IMR-90 (cell line): Measurements from ENCODE around the gene STAT1. TPM values are rescaled to one million over a fixed set of nuclear protein-coding genes. Genes with fewer than 3 reads are reported as not detected.

Source experiments
- ATAC-seq: fragments of 200-7000 bp; cut with Tn5 transposase; 2 replicates; pipeline ENCODE4 v1.9.1; 2020; ENCODE audit warnings: low read depth, mild to moderate bottlenecking, moderate library complexity
- BruUV-seq: library from RNA; stranded (reverse); fragments of 400-500 nt; replicated peaks from 2 replicates; lab custom pipeline; 2021; lab: Mats Ljungman, UMichigan
- CTCF ChIA-PET: fragments of 300-600 bp; formaldehyde crosslinking; extraction: SDS; loops from one replicate; lab custom pipeline; 2021; ENCODE audit warnings: antibody characterized with exemption; lab: Yijun Ruan, JAX
- POLR2A ChIA-PET: fragments of 300-600 bp; sonication (Branson Sonifier 250); formaldehyde crosslinking; loops from one replicate; lab custom pipeline; 2022; ENCODE audit warnings: antibody characterized with exemption; ENCODE audit not compliant: unreplicated experiment; lab: Charles Lee
- DNase-seq: peaks from one replicate; pipeline ENCODE4 v3.0.0; 2013
- H2AFZ ChIP-seq: replicated peaks from 2 replicates; pipeline ENCODE3; 2013; ENCODE audit warnings: low read length, mild to moderate bottlenecking; ENCODE audit not compliant: poor library complexity
- H2AK5ac ChIP-seq: 2 replicates; pipeline ENCODE4 v1.6.1; 2013; ENCODE audit warnings: low read depth, low read length, inconsistent platforms
- H2AK9ac ChIP-seq: replicated peaks from 2 replicates; pipeline ENCODE3; 2013; ENCODE audit warnings: mild to moderate bottlenecking, low read depth, low read length, moderate library complexity; ENCODE audit not compliant: poor library complexity
- H2BK120ac ChIP-seq: 2 replicates; pipeline ENCODE4 v1.6.1; 2013; ENCODE audit warnings: low read depth, low read length, inconsistent platforms
- H2BK15ac ChIP-seq: 3 replicates; pipeline ENCODE4 v1.6.1; 2013; ENCODE audit warnings: low read depth, low read length, inconsistent platforms
- H2BK20ac ChIP-seq: 2 replicates; pipeline ENCODE4 v1.6.1; 2013; ENCODE audit warnings: low read depth, mild to moderate bottlenecking, inconsistent platforms, low read length, moderate library complexity
- H2BK5ac ChIP-seq: 2 replicates; pipeline ENCODE4 v1.6.1; 2013; ENCODE audit warnings: mild to moderate bottlenecking, low read depth, low read length, inconsistent platforms; ENCODE audit not compliant: poor library complexity, severe bottlenecking
- H3K14ac ChIP-seq: replicated peaks from 2 replicates; pipeline ENCODE4 v1.6.1; 2013; ENCODE audit warnings: low read depth, low read length, inconsistent platforms
- H3K18ac ChIP-seq: 2 replicates; pipeline ENCODE4 v1.6.1; 2013; ENCODE audit warnings: low read depth, low read length, control low read depth
- H3K23ac ChIP-seq: 2 replicates; pipeline ENCODE4 v1.6.1; 2013; ENCODE audit warnings: low read depth, low read length, inconsistent platforms
- H3K27ac ChIP-seq: 2 replicates; pipeline ENCODE4 v1.5.1; 2013; ENCODE audit warnings: mild to moderate bottlenecking, control low read depth, low read length; ENCODE audit not compliant: insufficient read depth
- H3K27me3 ChIP-seq: 2 replicates; pipeline ENCODE4 v1.6.1; 2013; ENCODE audit warnings: low read length; ENCODE audit not compliant: control insufficient read depth, insufficient read depth
- H3K36me3 ChIP-seq: 2 replicates; pipeline ENCODE4 v1.6.1; 2013; ENCODE audit warnings: low read length, mixed read lengths; ENCODE audit not compliant: control insufficient read depth, insufficient read depth
- H3K4ac ChIP-seq: 2 replicates; pipeline ENCODE4 v1.6.1; 2013; ENCODE audit warnings: low read depth, low read length, inconsistent platforms
- H3K4me1 ChIP-seq: 2 replicates; pipeline ENCODE4 v1.6.1; 2013; ENCODE audit warnings: low read length, mixed read lengths; ENCODE audit not compliant: control insufficient read depth, insufficient read depth
- H3K4me2 ChIP-seq: 2 replicates; pipeline ENCODE4 v1.6.1; 2013; ENCODE audit warnings: low read depth, mild to moderate bottlenecking, control low read depth, low read length, moderate library complexity
- H3K4me3 ChIP-seq: 2 replicates; pipeline ENCODE4 v1.5.1; 2013; ENCODE audit warnings: low read depth, mild to moderate bottlenecking, control low read depth, low read length, moderate library complexity; ENCODE audit not compliant: insufficient read depth
- H3K56ac ChIP-seq: 2 replicates; pipeline ENCODE4 v1.6.1; 2013; ENCODE audit warnings: low read length, inconsistent platforms; ENCODE audit not compliant: insufficient read depth; ENCODE audit errors: extremely low read depth
- H3K79me1 ChIP-seq, 2 experiments: 2 replicates each; pipeline ENCODE4 v1.6.1; 2013; ENCODE audit warnings: low read length in 2 of 2, inconsistent platforms in 1 of 2, low read depth in 1 of 2
- H3K9ac ChIP-seq: 2 replicates; pipeline ENCODE4 v1.6.1; 2013; ENCODE audit warnings: low read depth, low read length, control low read depth
- H3K9me1 ChIP-seq: 2 replicates; pipeline ENCODE4 v1.6.1; 2013; ENCODE audit warnings: low read length, inconsistent platforms; ENCODE audit not compliant: insufficient read depth
- H3K9me3 ChIP-seq: 2 replicates; pipeline ENCODE4 v1.6.1; 2013; ENCODE audit warnings: low read length; ENCODE audit not compliant: control insufficient read depth, insufficient read depth
- H4K20me1 ChIP-seq: 2 replicates; pipeline ENCODE4 v1.6.1; 2013; ENCODE audit warnings: low read length, inconsistent platforms; ENCODE audit not compliant: insufficient read depth
- H4K5ac ChIP-seq: 2 replicates; pipeline ENCODE4 v1.6.1; 2013; ENCODE audit warnings: mild to moderate bottlenecking, low read depth, low read length, control low read depth
- H4K8ac ChIP-seq, 2 experiments: 2 replicates each; pipeline ENCODE4 v1.6.1; 2013; ENCODE audit warnings: low read depth in 2 of 2, low read length in 2 of 2, control low read depth in 1 of 2, inconsistent platforms in 1 of 2
- H4K91ac ChIP-seq: 2 replicates; pipeline ENCODE4 v1.6.1; 2013; ENCODE audit warnings: low read depth, low read length, inconsistent platforms; ENCODE audit not compliant: insufficient read depth
- FOS ChIP-seq: fragments of 150-350 bp; IDR thresholded peaks from 2 replicates; pipeline ENCODE4 v1.6.1; 2016; ENCODE audit warnings: low read depth, low read length
- MAFK ChIP-seq: IDR thresholded peaks from 2 replicates; pipeline ENCODE4 v1.6.1; 2012; ENCODE audit warnings: low read depth, low read length, improper control_type of control experiment
- NFE2L2 ChIP-seq: fragments of 150-350 bp; IDR thresholded peaks from 2 replicates; pipeline ENCODE4 v1.6.1; 2016; ENCODE audit warnings: low read depth, mild to moderate bottlenecking, low read length
- RCOR1 ChIP-seq: IDR thresholded peaks from 2 replicates; pipeline ENCODE4 v1.6.1; 2012; ENCODE audit warnings: mild to moderate bottlenecking, low read length, improper control_type of control experiment; ENCODE audit not compliant: insufficient replicate concordance
- RFX5 ChIP-seq: IDR thresholded peaks from 2 replicates; pipeline ENCODE4 v1.8.0; 2012; ENCODE audit warnings: low read depth, mild to moderate bottlenecking, low read length, moderate library complexity
- SMC3 ChIP-seq: fragments of 150-350 bp; IDR thresholded peaks from 2 replicates; pipeline ENCODE4 v1.6.1; 2016; ENCODE audit warnings: low read depth, mild to moderate bottlenecking, antibody characterized with exemption, low read length, moderate library complexity
- WGBS, 2 experiments: methylation state at CpG; one replicate each; pipeline versions ENCODE4 v1.1.5 to v1.1.7; 2013; ENCODE audit warnings: missing lambda C conversion rate in 2 of 2; ENCODE audit not compliant: insufficient read length in 1 of 2; ENCODE audit errors: extremely low coverage in 2 of 2; 5-methylcytosine and 5-hydroxymethylcytosine counted together
- dilution Hi-C: fragments of 300-500 bp; cut with HindIII; formaldehyde crosslinking; loops from one replicate; pipeline ENCODE4 v1.14.3; 2018; ENCODE audit warnings: low sequenced_read_pairs; ENCODE audit not compliant: unreplicated experiment
- in situ Hi-C: fragments of 300-500 bp; cut with MboI; formaldehyde crosslinking; loops from 3 replicates; pipeline ENCODE4 v1.14.3; 2019; ENCODE audit warnings: low sequenced_read_pairs, inconsistent platforms, mixed read lengths
- intact Hi-C: fragments of 100-400 bp; cut with micrococcal nuclease; formaldehyde crosslinking; loops from 2 replicates; pipeline ENCODE4 v1.10.0; 2022
- polyA plus RNA-seq, 3 experiments: library from polyadenylated mRNA; depleted of rRNA; stranded (reverse); fragments of >200 nt; gene quantifications; 2 replicates each; pipeline ENCODE4 v1.2.3, GENCODE V29; 2012; ENCODE audit warnings: low replicate concordance in 1 of 3
- total RNA-seq: library from RNA; depleted of rRNA; stranded (reverse); fragments of >200 nt; gene quantifications from 2 replicates; pipeline ENCODE4 v1.2.3, GENCODE V29; 2012
- TF ChIP-seq, protein P1 (sequence below): conservative IDR thresholded peaks from 2 replicates; pipeline ENCODE4 v1.5.1; 2012; ENCODE audit warnings: mild to moderate bottlenecking, low read depth, low read length, improper control_type of control experiment

The STAT1 gene
- total and polyA plus RNA-seq, 2 of the 4 experiments (the other 2 are of a cell fraction) = 43.2 to 67.9 TPM

DNA sequence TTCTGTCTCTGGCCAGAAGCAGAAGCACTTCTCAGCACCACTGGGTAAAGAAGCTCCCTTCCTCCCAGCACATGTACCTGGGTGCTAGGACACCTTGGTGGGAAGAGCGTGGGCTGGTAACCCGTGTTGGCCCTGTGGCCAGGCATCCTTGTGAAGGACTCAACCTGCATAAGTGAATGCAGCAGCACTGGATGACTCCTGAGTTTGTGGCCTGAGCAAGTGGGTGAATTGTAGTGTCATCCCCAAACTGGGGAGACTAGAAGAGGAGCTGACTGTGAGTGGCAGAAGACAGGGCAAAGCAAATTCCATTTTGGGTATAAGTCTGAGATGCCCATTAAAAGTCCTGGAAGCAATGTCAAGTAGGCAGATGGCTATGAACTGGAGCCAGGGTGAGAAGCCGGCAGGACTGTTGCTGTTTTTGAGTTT lies 63.4 kb downstream of the STAT1 start:
- no peaks in the 10 kb centered on the region for H3K27me3 ChIP-seq
- H4K91ac ChIP-seq = no peak overlapping the region; the same call in 1 of the 2 replicates
- TF ChIP-seq FOS = no peak
- no peak for TF ChIP-seq RCOR1
- no peak for TF ChIP-seq SMC3
- no peak for TF ChIP-seq NFE2L2
- TF ChIP-seq, protein P1, sequence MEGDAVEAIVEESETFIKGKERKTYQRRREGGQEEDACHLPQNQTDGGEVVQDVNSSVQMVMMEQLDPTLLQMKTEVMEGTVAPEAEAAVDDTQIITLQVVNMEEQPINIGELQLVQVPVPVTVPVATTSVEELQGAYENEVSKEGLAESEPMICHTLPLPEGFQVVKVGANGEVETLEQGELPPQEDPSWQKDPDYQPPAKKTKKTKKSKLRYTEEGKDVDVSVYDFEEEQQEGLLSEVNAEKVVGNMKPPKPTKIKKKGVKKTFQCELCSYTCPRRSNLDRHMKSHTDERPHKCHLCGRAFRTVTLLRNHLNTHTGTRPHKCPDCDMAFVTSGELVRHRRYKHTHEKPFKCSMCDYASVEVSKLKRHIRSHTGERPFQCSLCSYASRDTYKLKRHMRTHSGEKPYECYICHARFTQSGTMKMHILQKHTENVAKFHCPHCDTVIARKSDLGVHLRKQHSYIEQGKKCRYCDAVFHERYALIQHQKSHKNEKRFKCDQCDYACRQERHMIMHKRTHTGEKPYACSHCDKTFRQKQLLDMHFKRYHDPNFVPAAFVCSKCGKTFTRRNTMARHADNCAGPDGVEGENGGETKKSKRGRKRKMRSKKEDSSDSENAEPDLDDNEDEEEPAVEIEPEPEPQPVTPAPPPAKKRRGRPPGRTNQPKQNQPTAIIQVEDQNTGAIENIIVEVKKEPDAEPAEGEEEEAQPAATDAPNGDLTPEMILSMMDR = no peak
- no peak for TF ChIP-seq MAFK
- no peak for TF ChIP-seq RFX5
- intact Hi-C loops (no loop called here), in situ Hi-C loops (loop anchor here (10.0 kb wide), 1 partner anchor 166 kb away; no protein-coding TSS in a partner anchor), dilution Hi-C loops (no loop called here)
- H3K4ac ChIP-seq = no peak overlapping the region
- H3K4me1 ChIP-seq = peaks cover 4% of the 10 kb centered on the region
- H3K23ac ChIP-seq = no peak overlapping the region
- no peak overlapping the region for H3K14ac ChIP-seq
- H4K5ac ChIP-seq = no peak overlapping the region
- no peaks in the 10 kb centered on the region for H3K36me3 ChIP-seq
- H4K8ac ChIP-seq = no peak overlapping the region
- no peak overlapping the region for H3K18ac ChIP-seq
- no peak for DNase-seq
- POLR2A ChIA-PET = no interaction called here
- 100% methylated on average over 1 of the region's 3 CpGs; no CpG with 5 or more reads in 1 of the 2 experiments for WGBS, 2 experiments
- ATAC-seq = no peak
- no peak overlapping the region for H3K56ac ChIP-seq
- H2AK9ac ChIP-seq = no peak overlapping the region
- no peaks in the 10 kb centered on the region; the same call in 1 of the 2 replicates for H4K20me1 ChIP-seq
- H2BK5ac ChIP-seq = no peak overlapping the region
- H2BK15ac ChIP-seq = no peak overlapping the region
- H3K27ac ChIP-seq = no peak overlapping the region
- no peak overlapping the region for H3K9ac ChIP-seq
- H3K79me1 ChIP-seq = no peaks in the 10 kb centered on the region
- no peak overlapping the region for H3K4me2 ChIP-seq
- no peak overlapping the region for H2BK20ac ChIP-seq
- no TSS peak for BruUV-seq
- no peak overlapping the region for H3K4me3 ChIP-seq
- no peak overlapping the region for H2AK5ac ChIP-seq
- H2AFZ ChIP-seq = no peak overlapping the region
- H2BK120ac ChIP-seq = no peak overlapping the region
- H3K9me3 ChIP-seq = no peaks in the 10 kb centered on the region
- H3K9me1 ChIP-seq = peaks cover 9% of the 10 kb centered on the region; the same call in 1 of the 2 replicates
- CTCF ChIA-PET = no interaction called here
